Activated CD4-positive, alpha-beta T cell treated with anti-CD3 and anti-CD28 coated beads for 36 hours (primary cell): Measurements from ENCODE around the gene HACD3. TPM values are rescaled to one million over a fixed set of nuclear protein-coding genes. Genes with fewer than 3 reads are reported as not detected.
A peak's percentile ranks its signal among the peaks of the same experiment; 100 is the strongest.

Experiments used
- ATAC-seq: fragments of 200-7000 bp; cut with Tn5 transposase; one replicate; pipeline ENCODE4 v1.10.0; 2021; ENCODE audit warnings: mild to moderate bottlenecking, moderate library complexity
- CTCF ChIA-PET: fragments of 350-600 bp; sonication (Branson Sonifier 250); formaldehyde crosslinking; loops from one replicate; lab custom pipeline; 2021; ENCODE audit warnings: antibody characterized with exemption; lab: Charles Lee
- POLR2A ChIA-PET: fragments of 350-600 bp; sonication (Branson Sonifier 250); formaldehyde crosslinking; loops from one replicate; lab custom pipeline; 2021; ENCODE audit warnings: antibody characterized with exemption, inconsistent platforms; lab: Charles Lee
- DNase-seq: peaks from one replicate; pipeline ENCODE4 v3.0.0-alpha.2; 2020
- H3K27ac Mint-ChIP-seq: one replicate; pipeline ENCODE4 v1.8.0; 2021; ENCODE audit warnings: mixed read lengths
- H3K27me3 Mint-ChIP-seq: one replicate; pipeline ENCODE4 v1.8.0; 2021; ENCODE audit warnings: mixed read lengths
- H3K36me3 Mint-ChIP-seq: one replicate; pipeline ENCODE4 v1.8.0; 2021; ENCODE audit warnings: low read depth, mixed read lengths
- H3K4me1 Mint-ChIP-seq: one replicate; pipeline ENCODE4 v1.8.0; 2021; ENCODE audit warnings: mixed read lengths
- H3K4me3 Mint-ChIP-seq: one replicate; pipeline ENCODE4 v1.8.0; 2021; ENCODE audit warnings: mild to moderate bottlenecking, moderate library complexity, mixed read lengths
- H3K9me3 Mint-ChIP-seq: one replicate; pipeline ENCODE4 v1.8.0; 2021; ENCODE audit warnings: low read depth, mixed read lengths
- intact Hi-C, 2 experiments: fragments of 100-400 bp; cut with DNase I in 1 of 2; cut with micrococcal nuclease in 1 of 2; formaldehyde crosslinking; loops; one replicate each; pipeline versions ENCODE4 v1.14.2 to v1.15.1; 2022 to 2024; cut with DNase I, micrococcal nuclease
- total RNA-seq, 2 experiments: library from RNA; stranded (reverse); gene quantifications; one replicate each; pipeline ENCODE4 v1.2.3, GENCODE V29; 2021

Gene HACD3, protein sequence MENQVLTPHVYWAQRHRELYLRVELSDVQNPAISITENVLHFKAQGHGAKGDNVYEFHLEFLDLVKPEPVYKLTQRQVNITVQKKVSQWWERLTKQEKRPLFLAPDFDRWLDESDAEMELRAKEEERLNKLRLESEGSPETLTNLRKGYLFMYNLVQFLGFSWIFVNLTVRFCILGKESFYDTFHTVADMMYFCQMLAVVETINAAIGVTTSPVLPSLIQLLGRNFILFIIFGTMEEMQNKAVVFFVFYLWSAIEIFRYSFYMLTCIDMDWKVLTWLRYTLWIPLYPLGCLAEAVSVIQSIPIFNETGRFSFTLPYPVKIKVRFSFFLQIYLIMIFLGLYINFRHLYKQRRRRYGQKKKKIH
- 10 to 100 TPM; 23.4 to 27.3 TPM for total RNA-seq

DNA sequence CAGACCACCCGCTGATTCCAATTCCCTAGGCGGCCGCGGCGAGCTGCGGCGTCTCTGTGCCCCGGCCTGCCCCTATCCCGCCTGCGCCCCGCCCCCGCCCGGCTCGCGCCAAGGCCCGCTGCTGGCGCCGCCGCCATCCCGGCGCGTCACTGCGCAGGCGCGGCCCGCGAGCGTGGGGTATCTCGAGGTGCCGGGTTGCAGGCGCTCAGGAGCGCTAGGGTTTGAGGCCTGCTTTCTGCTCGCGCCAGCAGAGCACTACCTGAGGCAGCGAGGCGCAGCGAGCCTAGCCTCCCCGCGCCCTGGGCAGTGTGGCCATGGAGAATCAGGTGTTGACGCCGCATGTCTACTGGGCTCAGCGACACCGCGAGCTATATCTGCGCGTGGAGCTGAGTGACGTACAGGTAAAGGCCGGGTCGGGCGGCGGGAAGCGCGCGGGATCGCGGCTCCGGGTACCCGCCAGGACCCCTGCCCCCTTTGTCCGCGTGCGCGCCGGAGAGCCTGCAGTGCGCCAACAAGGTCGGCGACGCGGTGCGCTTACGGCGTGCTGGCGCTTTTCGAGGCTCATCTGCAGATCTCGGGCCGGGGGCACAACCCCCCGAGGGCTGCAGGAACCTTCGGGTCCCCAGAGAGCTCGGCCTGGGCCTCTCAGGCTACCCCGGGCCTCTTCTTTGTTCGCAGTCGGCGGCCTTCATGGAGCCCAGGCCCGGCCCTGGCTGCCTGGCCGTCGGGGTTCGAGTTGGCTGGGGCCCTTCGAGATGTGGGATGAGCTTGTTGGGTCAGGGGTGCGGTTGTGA is at the start of gene HACD3:
Gene HACD3, plus strand, starts transcription at position 146 of the 794 bp plus-strand sequence. Its CDS starts 169 bp downstream, at position 315.
- H3K9me3 Mint-ChIP-seq = no peaks in the 10 kb centered on the region
- H3K27me3 Mint-ChIP-seq = no peaks in the 10 kb centered on the region
- peak within 1 kb of the TSS; percentile 78 for H3K4me3 Mint-ChIP-seq
- DNase-seq (peak; percentile 95), ATAC-seq (peak; percentile 93)
- peaks cover 32% of the 10 kb centered on the region for H3K4me1 Mint-ChIP-seq
- peaks cover 2% of the 10 kb centered on the region for H3K36me3 Mint-ChIP-seq
- intact Hi-C loops = loop anchor here (1.0 to 5.0 kb wide), 6 partner anchors 13 to 337 kb away; partner anchors contain the start of genes DPP8 (in 2 of the 2), INTS14 (in 1 of the 2) and RAB11A (in 1 of the 2)
- CTCF ChIA-PET = interaction anchor here (0.7 to 1.9 kb wide), 7 partner anchors 12 to 50 kb away, joined by 3 to 5 read pairs (median 3); no protein-coding TSS in a partner anchor
- POLR2A ChIA-PET = interaction anchor here (0.6 to 1.2 kb wide), 8 partner anchors 9 to 966 kb away, joined by 3 to 10 read pairs (median 4); partner anchors contain the start of gene RNU5B-1
- peak within 1 kb of the TSS; percentile 91 for H3K27ac Mint-ChIP-seq

DNA sequence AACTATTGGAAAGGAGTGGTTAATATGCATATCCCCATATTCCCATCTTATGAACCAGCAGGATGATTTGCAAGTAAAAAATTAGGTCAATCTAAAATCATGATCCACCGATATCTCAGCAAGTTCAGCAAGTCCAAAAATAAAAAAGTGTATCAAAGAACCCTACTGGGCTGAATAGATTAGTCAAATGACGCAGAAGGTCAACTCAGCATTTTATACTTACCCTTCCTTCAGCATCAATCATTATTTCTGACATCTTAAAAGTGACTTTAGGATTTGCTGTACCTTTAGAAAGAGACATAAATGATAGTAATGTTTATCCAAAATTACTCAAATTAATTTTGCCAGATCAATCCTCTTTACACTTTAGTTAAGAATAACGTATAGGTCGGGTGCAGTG is 45.4 kb upstream of the HACD3 start:
- ChIA-PET CTCF (no interaction called here), POLR2A (no interaction called here)
- no peaks in the 10 kb centered on the region for H3K4me1 Mint-ChIP-seq
- H3K27ac Mint-ChIP-seq = no peak overlapping the region
- H3K36me3 Mint-ChIP-seq = peaks cover 33% of the 10 kb centered on the region
- no peak overlapping the region for H3K4me3 Mint-ChIP-seq
- no peaks in the 10 kb centered on the region for H3K27me3 Mint-ChIP-seq
- no peak for ATAC-seq
- intact Hi-C loops = no loop called here
- DNase-seq = no peak
- H3K9me3 Mint-ChIP-seq = no peaks in the 10 kb centered on the region

DNA sequence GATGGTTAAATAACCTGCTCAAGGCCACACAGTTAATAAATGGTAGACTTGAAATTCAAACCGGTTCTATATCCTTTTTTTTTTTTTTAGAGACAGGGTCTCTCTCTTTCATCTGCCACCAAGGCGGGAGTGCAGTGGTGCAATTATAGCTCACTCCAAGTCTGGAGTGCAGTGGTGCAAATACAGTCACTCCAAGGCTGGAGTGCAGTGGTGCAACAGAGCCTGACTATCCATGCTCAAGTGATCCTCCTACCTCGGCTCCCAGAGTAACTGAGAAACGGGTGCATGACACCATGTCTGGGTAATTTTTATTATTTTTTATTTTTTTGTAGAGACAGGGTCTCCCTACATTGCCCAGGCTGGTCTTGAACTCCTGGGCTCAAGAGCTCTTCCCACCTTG is 36.2 kb upstream of the HACD3 start:
- DNase-seq (no peak), ATAC-seq (no peak)
- POLR2A ChIA-PET = no interaction called here
- Mint-ChIP-seq H3K27me3 (no peaks in the 10 kb centered on the region), H3K36me3 (peaks cover 17% of the 10 kb centered on the region), H3K4me3 (no peak overlapping the region), H3K27ac (no peak overlapping the region), H3K9me3 (no peaks in the 10 kb centered on the region), H3K4me1 (no peaks in the 10 kb centered on the region)
- intact Hi-C loops = no loop called here
- CTCF ChIA-PET = interaction anchor here (0.6 to 0.9 kb wide), 3 partner anchors 16 to 224 kb away, joined by 3 to 4 read pairs (median 3); no protein-coding TSS in a partner anchor

DNA sequence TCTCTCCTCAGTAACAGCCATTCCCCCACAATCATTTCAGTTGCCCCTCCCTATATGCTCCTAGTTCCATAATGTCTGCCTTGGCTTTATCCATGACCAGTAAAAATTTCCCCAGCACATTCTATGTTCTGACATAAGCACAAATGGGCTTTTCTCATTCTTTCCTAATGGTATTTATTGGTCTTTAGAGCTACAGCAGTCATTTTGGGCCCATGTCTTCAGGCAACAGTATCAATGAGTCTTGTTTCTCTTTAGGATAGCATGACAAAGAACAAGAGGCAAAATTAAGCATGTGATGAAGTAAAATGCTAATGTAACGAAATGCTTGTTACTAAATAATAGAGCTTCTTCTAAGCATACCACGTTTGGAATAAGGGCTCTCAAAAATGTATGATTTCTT is 20.9 kb upstream of the HACD3 start:
- ChIA-PET CTCF (interaction anchor here (1.0 to 1.2 kb wide), 2 partner anchors 10 to 16 kb away, joined by 4 read pairs; no protein-coding TSS in a partner anchor), POLR2A (no interaction called here)
- ATAC-seq (no peak), DNase-seq (no peak)
- H3K27ac Mint-ChIP-seq = no peak overlapping the region
- peaks cover 20% of the 10 kb centered on the region for H3K4me1 Mint-ChIP-seq
- H3K36me3 Mint-ChIP-seq = peaks cover 27% of the 10 kb centered on the region
- H3K4me3 Mint-ChIP-seq = no peak overlapping the region
- H3K27me3 Mint-ChIP-seq = no peaks in the 10 kb centered on the region
- intact Hi-C loops = no loop called here
- no peaks in the 10 kb centered on the region for H3K9me3 Mint-ChIP-seq

DNA sequence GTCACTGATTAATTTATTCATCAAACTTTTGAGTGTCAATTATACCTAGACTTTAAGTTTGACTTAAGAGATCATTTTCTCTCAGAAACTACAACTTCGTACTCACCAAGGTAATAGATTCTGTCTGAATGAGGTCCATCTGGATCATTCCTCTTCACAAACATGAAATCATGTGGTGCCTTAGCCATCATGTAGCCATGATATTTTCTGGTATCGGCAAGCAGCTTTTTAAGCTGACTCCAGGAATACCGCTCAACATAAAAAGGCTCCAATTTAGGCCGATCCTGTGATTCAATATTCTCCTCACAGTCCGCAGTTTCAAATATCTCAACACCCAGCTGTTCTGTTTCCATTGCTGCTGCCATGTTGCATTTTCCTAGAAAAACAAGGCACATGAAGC is 18.1 kb upstream of the HACD3 start:
- intact Hi-C loops = no loop called here
- Mint-ChIP-seq H3K36me3 (peaks cover 26% of the 10 kb centered on the region), H3K9me3 (no peaks in the 10 kb centered on the region), H3K4me1 (peaks cover 38% of the 10 kb centered on the region), H3K27me3 (no peaks in the 10 kb centered on the region), H3K4me3 (no peak overlapping the region), H3K27ac (no peak overlapping the region)
- ChIA-PET POLR2A (interaction anchor here (0.6 to 0.8 kb wide), 3 partner anchors 18 to 943 kb away, joined by 3 to 10 read pairs (median 3); partner anchors contain the start of gene HACD3), CTCF (interaction anchor here (1.7 kb wide), 1 partner anchor 17 kb away, joined by 3 read pairs; no protein-coding TSS in a partner anchor)
- DNase-seq = no peak
- no peak for ATAC-seq

DNA sequence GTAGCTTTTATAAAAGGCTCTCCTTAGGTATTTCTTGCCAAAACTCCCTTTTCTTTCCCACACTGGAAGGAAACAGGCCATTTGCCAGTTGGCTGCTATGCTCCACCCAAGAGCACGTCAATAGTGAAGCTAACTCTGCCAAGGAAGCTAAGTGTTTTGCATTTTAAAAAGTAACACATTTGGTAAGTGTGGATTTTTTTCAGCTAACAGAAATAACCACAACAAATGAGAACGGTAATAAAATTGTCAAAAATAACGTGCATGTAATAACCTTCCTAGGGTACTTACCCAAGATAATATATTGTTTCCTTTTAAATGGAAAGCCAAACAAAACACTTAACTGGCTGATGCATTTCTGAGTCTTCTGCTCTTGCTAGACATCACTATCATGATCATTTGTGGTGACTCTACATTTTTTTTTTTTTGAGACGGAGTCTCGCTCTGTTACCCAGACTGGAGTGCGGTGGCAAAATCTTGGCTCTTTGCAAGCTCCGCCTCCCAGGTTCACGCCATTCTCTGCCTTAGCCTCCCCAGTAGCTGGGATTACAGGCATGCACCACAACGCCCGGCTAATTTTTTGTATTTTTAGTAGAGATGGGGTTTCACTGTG is 17.4 kb upstream of the HACD3 start:
- POLR2A ChIA-PET = interaction anchor here (0.8 kb wide), 1 partner anchor 17 kb away, joined by 10 read pairs; the partner anchor contains the start of gene HACD3
- intact Hi-C loops = no loop called here
- ATAC-seq = no peak
- no peak for DNase-seq
- Mint-ChIP-seq H3K36me3 (peaks cover 26% of the 10 kb centered on the region), H3K9me3 (no peaks in the 10 kb centered on the region), H3K4me1 (peaks cover 40% of the 10 kb centered on the region), H3K27me3 (no peaks in the 10 kb centered on the region), H3K27ac (no peak overlapping the region), H3K4me3 (no peak overlapping the region)
- CTCF ChIA-PET = interaction anchor here (1.7 kb wide), 1 partner anchor 16 kb away, joined by 3 read pairs; no protein-coding TSS in a partner anchor

DNA sequence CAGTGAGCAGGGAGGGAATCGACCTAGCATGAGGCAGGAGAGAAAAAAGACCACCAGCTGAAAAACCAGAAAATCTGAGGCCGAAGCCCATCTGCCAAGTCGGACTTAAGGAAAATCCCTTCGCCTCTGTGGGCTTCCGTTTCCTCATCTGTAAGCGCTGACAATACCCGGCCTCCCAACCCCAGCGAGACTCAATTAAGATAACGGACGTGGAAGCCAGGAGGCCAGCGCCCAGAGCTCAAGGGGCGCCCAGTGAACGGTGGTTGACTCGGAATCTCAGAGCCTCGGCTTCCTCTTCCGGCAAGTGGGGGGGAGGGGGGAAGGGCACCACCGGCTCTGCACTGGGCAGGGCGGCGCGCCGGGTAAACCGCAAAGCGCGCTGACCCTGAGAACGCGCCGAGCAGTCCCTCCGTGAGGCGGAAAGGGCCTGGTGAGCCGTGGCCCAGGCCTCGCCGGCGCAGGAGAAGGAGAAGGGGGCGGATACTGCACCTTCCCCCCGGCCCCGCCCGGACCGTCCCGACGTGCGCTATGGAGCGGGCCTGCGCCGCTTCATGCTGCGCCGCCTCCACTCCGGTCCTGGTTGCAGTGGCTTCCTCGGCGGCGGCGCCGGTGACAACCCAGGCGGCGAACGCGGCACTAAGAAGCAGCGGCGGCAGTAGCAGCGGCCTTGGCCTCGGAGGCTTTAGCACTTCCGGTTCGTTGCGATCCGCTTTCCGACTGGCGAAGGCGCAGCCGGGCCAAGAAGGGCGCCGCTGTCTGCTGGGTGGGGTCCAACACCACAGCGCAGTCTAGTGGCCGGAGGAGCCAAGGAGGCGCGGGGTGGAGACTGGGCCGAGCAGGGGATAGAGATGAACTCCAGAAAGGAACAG is 13.0 kb upstream of the HACD3 start, which contains the start of gene DPP8:
Gene DPP8, minus strand, starts transcription at position 693 of the 869 bp plus-strand sequence. CDS start 5,136 bp downstream, outside the sequence.
- ChIA-PET POLR2A (interaction anchor here (0.6 to 1.1 kb wide), 9 partner anchors 9 to 221 kb away, joined by 3 to 7 read pairs (median 4); partner anchors contain the start of genes HACD3, INTS14 and RNU5B-1), CTCF (interaction anchor here (0.7 to 1.6 kb wide), 7 partner anchors 11 to 97 kb away, joined by 3 to 6 read pairs (median 4); no protein-coding TSS in a partner anchor)
- H3K4me1 Mint-ChIP-seq = peaks cover 36% of the 10 kb centered on the region
- peaks cover 14% of the 10 kb centered on the region for H3K36me3 Mint-ChIP-seq
- ATAC-seq (peak; percentile 97), DNase-seq (peak; percentile 97)
- H3K27me3 Mint-ChIP-seq = no peaks in the 10 kb centered on the region
- no peaks in the 10 kb centered on the region for H3K9me3 Mint-ChIP-seq
- intact Hi-C loops = loop anchor here (1.0 to 2.0 kb wide), 13 partner anchors 13 to 988 kb away; partner anchors contain the start of genes HACD3 (in 2 of the 2), CLPX (in 1 of the 2), DENND4A (in 1 of the 2) and DIS3L (in 1 of the 2)
- peak within 1 kb of the TSS; percentile 91 for H3K4me3 Mint-ChIP-seq
- H3K27ac Mint-ChIP-seq = peak within 1 kb of the TSS; percentile 88

DNA sequence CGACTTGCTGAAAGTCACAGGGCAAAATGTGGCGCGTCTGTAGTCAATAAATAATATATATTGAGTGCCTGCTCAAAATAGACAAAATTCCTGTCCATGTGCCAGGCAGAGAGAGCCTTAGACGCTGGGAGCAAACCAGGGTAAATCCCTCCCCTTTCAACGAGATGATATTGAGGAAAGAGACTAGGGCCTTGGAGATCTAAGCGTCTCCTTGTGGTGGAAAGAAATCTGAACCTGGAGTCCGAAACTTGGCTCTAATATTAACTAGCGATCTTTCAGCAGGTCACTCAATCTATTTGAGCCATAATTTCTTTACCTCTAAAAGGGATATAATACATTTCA is 12.4 kb upstream of the HACD3 start:
- Mint-ChIP-seq H3K4me1 (peaks cover 31% of the 10 kb centered on the region), H3K4me3 (peak overlapping the region; percentile 91), H3K27me3 (no peaks in the 10 kb centered on the region), H3K9me3 (no peaks in the 10 kb centered on the region), H3K36me3 (peaks cover 10% of the 10 kb centered on the region), H3K27ac (peak overlapping the region; percentile 88)
- CTCF ChIA-PET = interaction anchor here (0.6 to 1.6 kb wide), 6 partner anchors 10 to 98 kb away, joined by 3 to 6 read pairs (median 4); partner anchors contain the start of gene HACD3
- peak; percentile 1 for ATAC-seq
- no peak for DNase-seq
- intact Hi-C loops = loop anchor here (1.0 to 2.0 kb wide), 13 partner anchors 12 to 987 kb away; partner anchors contain the start of genes HACD3 (in 2 of the 2), CLPX (in 1 of the 2), DENND4A (in 1 of the 2) and DIS3L (in 1 of the 2)
- POLR2A ChIA-PET = interaction anchor here (1.0 kb wide), 1 partner anchor 12 kb away, joined by 4 read pairs; the partner anchor contains the start of gene HACD3

DNA sequence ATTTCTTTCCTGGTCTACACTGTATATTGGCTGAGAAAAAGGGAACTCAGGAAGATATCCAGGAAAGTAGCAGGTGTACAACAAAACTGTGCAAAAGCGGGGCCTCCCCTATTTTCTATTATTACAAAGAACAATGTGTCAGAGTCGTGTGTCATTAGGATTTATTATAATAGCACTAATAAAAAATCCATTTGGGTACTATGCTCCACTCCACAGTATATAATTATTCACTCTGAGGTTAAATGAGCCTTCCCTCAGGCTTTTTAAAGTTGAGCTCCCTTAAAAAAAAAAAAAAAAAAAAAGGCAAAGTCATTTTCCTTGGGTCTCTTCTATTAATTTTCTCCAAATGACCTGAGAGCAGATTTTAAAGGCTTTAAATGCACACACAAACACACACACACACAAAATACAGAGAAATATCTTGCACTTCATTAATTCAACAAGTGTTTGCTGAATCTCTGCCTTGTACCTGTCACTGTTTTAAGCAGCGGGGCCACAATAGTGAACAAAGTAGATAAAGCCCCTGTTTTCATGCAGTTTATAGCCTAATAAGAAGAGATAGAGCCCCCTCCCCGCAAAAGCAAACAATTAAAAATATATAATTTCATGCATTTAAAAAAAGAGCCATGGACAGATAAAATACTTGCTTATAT is 11.5 kb upstream of the HACD3 start:
- CTCF ChIA-PET = interaction anchor here (0.6 to 1.6 kb wide), 6 partner anchors 9 to 99 kb away, joined by 3 to 6 read pairs (median 4); partner anchors contain the start of gene HACD3
- DNase-seq (no peak), ATAC-seq (no peak)
- Mint-ChIP-seq H3K36me3 (peaks cover 8% of the 10 kb centered on the region), H3K27me3 (no peaks in the 10 kb centered on the region), H3K4me3 (no peak overlapping the region), H3K27ac (no peak overlapping the region), H3K4me1 (peaks cover 25% of the 10 kb centered on the region), H3K9me3 (no peaks in the 10 kb centered on the region)
- intact Hi-C loops = no loop called here
- POLR2A ChIA-PET = interaction anchor here (1.0 kb wide), 1 partner anchor 11 kb away, joined by 4 read pairs; the partner anchor contains the start of gene HACD3
